ENCODE data around the gene COL20A1. TPM values are rescaled to one million over a fixed set of nuclear protein-coding genes. Genes with fewer than 3 reads are reported as not detected.

COL20A1 gene
- total and polyA plus RNA-seq, 10 donors: 0.12 to 2.1 (median 0.60) TPM; not detected in 2

DNA sequence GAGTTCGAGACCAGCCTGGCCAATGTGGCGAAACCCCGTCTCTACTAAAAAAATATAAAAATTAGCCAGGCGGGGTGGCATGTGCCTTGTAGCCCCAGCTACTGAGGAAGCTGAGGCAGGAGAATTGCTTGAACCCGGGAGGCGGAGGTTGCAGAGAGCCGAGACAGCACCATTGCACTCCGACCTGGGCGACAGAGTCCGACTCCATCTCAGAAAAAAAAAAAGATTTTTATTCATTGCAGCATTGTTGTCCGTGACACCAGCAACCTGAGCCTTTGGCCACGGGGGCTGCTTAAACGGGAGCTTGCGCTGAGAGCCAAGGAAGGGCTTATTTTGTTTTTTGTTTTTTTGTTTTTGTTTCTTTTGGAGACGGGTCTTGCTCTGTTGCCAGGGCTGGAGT, 13.1 kb upstream of the COL20A1 start:
- Histone ChIP-seq H3K4me3 (no peak overlapping the region), H3K4me1 (peaks cover 0 to 31% (median 4%) of the 10 kb centered on the region in 6 donors), H3K27ac (no peak overlapping the region), H3K9me3 (no peaks in the 10 kb centered on the region), H3K27me3 (replicated peaks in 1 of 7) (no peaks in the 10 kb centered on the region), H3K36me3 (peaks cover 0 to 99% (median 84%) of the 10 kb centered on the region in 6 donors)
- DNase-seq: no peak
- intact Hi-C loops (cut with DNase I; ENCODE audit: low total_unique reads): no loop called here
- WGBS, 5 donors: 92 to 97% (median 96%) methylated on average over 15 of the region's 15 CpGs
- TF ChIP-seq POLR2A (IDR thresholded peaks at IDR 0.05) (no peak), POLR2AphosphoS5 (IDR thresholded peaks at IDR 0.05) (no peak)
- TF ChIP-seq, protein P1, sequence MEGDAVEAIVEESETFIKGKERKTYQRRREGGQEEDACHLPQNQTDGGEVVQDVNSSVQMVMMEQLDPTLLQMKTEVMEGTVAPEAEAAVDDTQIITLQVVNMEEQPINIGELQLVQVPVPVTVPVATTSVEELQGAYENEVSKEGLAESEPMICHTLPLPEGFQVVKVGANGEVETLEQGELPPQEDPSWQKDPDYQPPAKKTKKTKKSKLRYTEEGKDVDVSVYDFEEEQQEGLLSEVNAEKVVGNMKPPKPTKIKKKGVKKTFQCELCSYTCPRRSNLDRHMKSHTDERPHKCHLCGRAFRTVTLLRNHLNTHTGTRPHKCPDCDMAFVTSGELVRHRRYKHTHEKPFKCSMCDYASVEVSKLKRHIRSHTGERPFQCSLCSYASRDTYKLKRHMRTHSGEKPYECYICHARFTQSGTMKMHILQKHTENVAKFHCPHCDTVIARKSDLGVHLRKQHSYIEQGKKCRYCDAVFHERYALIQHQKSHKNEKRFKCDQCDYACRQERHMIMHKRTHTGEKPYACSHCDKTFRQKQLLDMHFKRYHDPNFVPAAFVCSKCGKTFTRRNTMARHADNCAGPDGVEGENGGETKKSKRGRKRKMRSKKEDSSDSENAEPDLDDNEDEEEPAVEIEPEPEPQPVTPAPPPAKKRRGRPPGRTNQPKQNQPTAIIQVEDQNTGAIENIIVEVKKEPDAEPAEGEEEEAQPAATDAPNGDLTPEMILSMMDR (IDR thresholded peaks at IDR 0.05 in 8 of 11, conservative IDR thresholded peaks at IDR 0.05 in 3 of 11): no peak

DNA sequence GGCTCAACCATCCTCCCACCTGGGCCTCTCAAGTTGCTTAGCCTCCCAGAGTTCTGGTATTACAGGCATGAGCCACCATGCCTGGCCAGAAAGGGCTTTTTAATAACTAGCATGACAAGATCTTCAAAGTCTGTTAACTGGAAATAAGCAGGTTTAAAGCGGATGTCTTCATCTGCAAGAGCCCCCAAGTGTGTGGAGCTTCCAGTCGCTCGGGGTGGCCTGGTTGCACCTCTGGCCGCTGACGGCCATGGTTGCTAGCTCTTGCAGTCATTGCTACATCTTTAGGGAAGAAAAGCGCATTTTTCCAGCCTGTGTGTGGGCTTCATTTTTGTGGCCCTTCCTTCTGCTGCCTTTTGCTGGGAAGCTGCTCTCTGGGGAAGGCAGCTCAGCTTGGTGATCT, 12.6 kb upstream of the COL20A1 start:
- TF ChIP-seq POLR2AphosphoS5 (IDR thresholded peaks at IDR 0.05): no peak
- no peak for TF ChIP-seq POLR2A (IDR thresholded peaks at IDR 0.05)
- TF ChIP-seq, protein P1 (IDR thresholded peaks at IDR 0.05 in 8 of 11, conservative IDR thresholded peaks at IDR 0.05 in 3 of 11): no peak
- H3K27me3 ChIP-seq (replicated peaks in 1 of 7): no peaks in the 10 kb centered on the region
- intact Hi-C loops (cut with DNase I; ENCODE audit: low total_unique reads): no loop called here
- WGBS, 5 donors: 94 to 98% (median 97%) methylated on average over 6 of the region's 6 CpGs
- DNase-seq: no peak
- H3K4me3 ChIP-seq: no peak overlapping the region
- H3K9me3 ChIP-seq: no peaks in the 10 kb centered on the region
- H3K36me3 ChIP-seq: peaks cover 0 to 100% (median 87%) of the 10 kb centered on the region in 6 donors
- H3K27ac ChIP-seq: no peak overlapping the region
- H3K4me1 ChIP-seq: peaks cover 0 to 31% (median 1%) of the 10 kb centered on the region in 6 donors

DNA sequence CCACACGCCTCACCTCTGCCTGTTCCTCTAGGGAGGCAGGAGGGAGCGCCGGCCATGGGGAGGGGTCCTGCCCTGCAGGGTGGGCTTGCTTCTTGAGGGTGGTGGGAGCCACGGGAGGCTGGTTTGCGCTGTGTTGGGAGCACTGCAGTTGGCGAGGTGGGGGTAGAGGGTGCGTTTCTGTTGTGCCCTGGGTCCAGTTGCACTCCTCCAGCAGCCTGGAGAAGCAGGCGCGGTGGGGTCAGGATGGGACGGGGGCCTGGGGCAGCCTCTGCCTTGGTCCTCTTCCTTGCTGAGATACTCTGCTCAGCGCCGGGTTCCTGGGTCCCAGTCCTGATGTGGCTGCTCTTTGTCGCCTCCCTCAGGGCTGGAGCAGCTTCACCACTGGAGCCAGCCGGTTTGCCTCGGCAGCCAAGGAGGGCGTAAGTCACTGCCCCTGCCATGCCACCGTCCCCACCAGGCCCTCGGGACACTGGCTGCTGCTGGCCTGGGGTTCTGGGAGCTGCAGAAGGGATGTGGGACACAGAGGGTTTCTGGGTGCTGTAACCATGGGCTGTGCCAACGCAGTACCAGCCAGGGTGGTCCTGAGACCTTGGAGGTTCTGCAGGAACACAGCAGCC, 11.9 kb upstream of the COL20A1 start:
- peak in 1 of 3 donors; percentile 29 for TF ChIP-seq POLR2AphosphoS5 (IDR thresholded peaks at IDR 0.05)
- TF ChIP-seq, protein P1 (IDR thresholded peaks at IDR 0.05 in 8 of 11, conservative IDR thresholded peaks at IDR 0.05 in 3 of 11): no peak
- TF ChIP-seq POLR2A (IDR thresholded peaks at IDR 0.05): no peak
- H3K9me3 ChIP-seq: no peaks in the 10 kb centered on the region
- no peak for DNase-seq
- intact Hi-C loops (cut with DNase I; ENCODE audit: low total_unique reads): no loop called here
- H3K4me3 ChIP-seq: no peak overlapping the region
- H3K4me1 ChIP-seq: peaks cover 0 to 25% (median 0%) of the 10 kb centered on the region in 6 donors
- peaks cover 0 to 100% (median 90%) of the 10 kb centered on the region in 6 donors for H3K36me3 ChIP-seq
- no peaks in the 10 kb centered on the region for H3K27me3 ChIP-seq (replicated peaks in 1 of 7)
- H3K27ac ChIP-seq: no peak overlapping the region
- 88 to 93% (median 89%) methylated on average over 8 to 19 of the region's 19 CpGs for WGBS, 5 donors

DNA sequence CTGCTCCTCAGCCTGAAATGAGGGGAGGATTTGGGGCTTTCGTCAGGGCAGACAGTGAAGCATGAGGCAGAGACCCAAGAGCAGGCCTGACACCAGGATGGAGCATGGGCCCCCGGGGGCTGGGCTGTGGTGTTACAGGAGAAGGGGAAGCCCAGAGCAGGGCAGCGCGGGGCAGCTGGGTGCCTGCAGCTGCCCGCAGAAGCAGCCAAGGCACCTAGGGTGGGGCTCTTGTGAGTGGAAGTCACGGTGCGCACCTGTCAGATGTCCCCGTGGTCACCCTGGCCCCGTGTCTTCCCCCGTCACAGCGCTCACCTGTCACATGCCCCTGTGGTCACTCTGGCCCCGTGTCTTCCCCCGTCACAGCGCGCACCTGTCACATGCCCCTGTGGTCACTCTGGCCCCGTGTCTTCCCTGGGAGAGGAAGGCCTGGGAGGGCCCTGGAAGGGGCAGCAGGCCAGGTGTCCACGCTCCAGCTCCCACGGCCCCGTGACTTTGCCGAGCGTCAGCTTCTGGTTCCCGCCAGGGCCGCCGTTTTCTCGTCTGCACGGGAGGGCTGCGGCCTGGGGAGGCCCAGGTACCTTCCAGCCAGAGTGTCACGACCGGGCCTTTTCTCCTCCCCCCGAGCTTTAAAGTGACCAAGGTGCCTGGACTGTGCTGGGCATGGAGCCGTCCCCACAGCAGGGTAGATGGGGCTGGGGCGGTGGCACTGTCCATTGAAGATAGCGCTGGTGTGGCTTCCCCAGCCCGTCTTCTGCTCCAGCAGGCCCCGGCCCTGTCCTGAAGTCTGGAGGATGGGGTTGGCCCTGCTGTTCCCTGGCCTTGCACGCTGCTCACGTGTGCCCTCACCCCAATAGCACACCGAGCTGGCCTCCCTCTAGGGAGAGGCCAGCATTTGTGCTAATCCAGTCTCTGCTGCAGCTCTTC, 11.0 kb upstream of the COL20A1 start:
- Histone ChIP-seq H3K36me3 (peaks cover 0 to 100% (median 88%) of the 10 kb centered on the region in 6 donors), H3K27ac (no peak overlapping the region), H3K4me3 (no peak overlapping the region), H3K4me1 (peaks cover 0 to 19% (median 0%) of the 10 kb centered on the region in 6 donors), H3K27me3 (replicated peaks in 1 of 7) (no peaks in the 10 kb centered on the region), H3K9me3 (no peaks in the 10 kb centered on the region)
- WGBS, 5 donors: 89 to 94% (median 93%) methylated on average over 15 to 38 of the region's 38 CpGs
- intact Hi-C loops (cut with DNase I; ENCODE audit: low total_unique reads): no loop called here
- TF ChIP-seq, protein P1 (IDR thresholded peaks at IDR 0.05 in 8 of 11, conservative IDR thresholded peaks at IDR 0.05 in 3 of 11): no peak
- no peak for TF ChIP-seq POLR2AphosphoS5 (IDR thresholded peaks at IDR 0.05)
- no peak for TF ChIP-seq POLR2A (IDR thresholded peaks at IDR 0.05)
- no peak for DNase-seq

Data from spleen (tissue), 11 donors.